SW 1271 (cell line): ENCODE results near the gene RHOT2.

Source experiments
- DNase-seq, 2 experiments: peaks; one replicate each; lab custom pipeline; 2025; lab: John Stamatoyannopoulos, UW

The RHOT2 gene

GRCh38 chr16:632486-633335 is 35.2 kb upstream of the RHOT2 start:
- DNase-seq = no peak

GRCh38 chr16:633336-634050 is 34.4 kb upstream of the RHOT2 start:
- no peak for DNase-seq

GRCh38 chr16:634051-634670 is 33.8 kb upstream of the RHOT2 start:
- no peak for DNase-seq

GRCh38 chr16:634996-635395 is 32.9 kb upstream of the RHOT2 start:
- no peak for DNase-seq

- no peak for DNase-seq
These were observed 32.2 kb upstream of the RHOT2 start for GRCh38 chr16:635573-636205.

GRCh38 chr16:636206-637080 is 31.5 kb upstream of the RHOT2 start, which contains the start of gene METTL26:
Gene METTL26, minus strand, starts transcription at chr16:636305. Its CDS starts 15 bp downstream, at chr16:636290.
- peak; percentile 64 to 84 for DNase-seq

GRCh38 chr16:637081-638018 is 30.6 kb upstream of the RHOT2 start:
- DNase-seq = no peak

- no peak for DNase-seq
These were observed 29.8 kb upstream of the RHOT2 start for GRCh38 chr16:638034-638543.

- DNase-seq = no peak
These were observed 29.1 kb upstream of the RHOT2 start for GRCh38 chr16:638836-639235.

GRCh38 chr16:640614-641013 is 27.3 kb upstream of the RHOT2 start:
- DNase-seq = no peak

GRCh38 chr16:641326-642188 is 26.4 kb upstream of the RHOT2 start, which contains the start of gene MCRIP2:
Gene MCRIP2, plus strand, starts transcription at chr16:641828. Its CDS starts 164 bp downstream, at chr16:641992.
- DNase-seq = peak in 1 of 2 experiments; percentile 50

- no peak for DNase-seq
These were observed 25.5 kb upstream of the RHOT2 start for GRCh38 chr16:642189-643049.

GRCh38 chr16:643050-643368 is 24.9 kb upstream of the RHOT2 start:
- no peak for DNase-seq

- no peak for DNase-seq
These were observed 23.4 kb upstream of the RHOT2 start for GRCh38 chr16:644556-644955.

GRCh38 chr16:645852-646678 is 21.9 kb upstream of the RHOT2 start:
- DNase-seq = no peak

- no peak for DNase-seq
These were observed 21.2 kb upstream of the RHOT2 start for GRCh38 chr16:646679-647172.
